Retinal pigment epithelial cell (primary cell): Measurements from ENCODE around the gene TMEM144.
A peak's percentile ranks its signal among the peaks of the same experiment; 100 is the strongest.
"Not testable (repeated sequence)": the region's sequence is repeated elsewhere in the genome, so short reads cannot be mapped to it uniquely, and the experiment has no call there.

Experiments used
- DNase-seq: peaks from one replicate; pipeline ENCODE4 v3.0.0-alpha.2; 2010; ENCODE audit warnings: low read depth
- H3K4me3 ChIP-seq: 2 replicates; pipeline ENCODE4 v1.5.1; 2011; ENCODE audit warnings: mild to moderate bottlenecking, low read length, control low read depth, moderate library complexity
- CTCF ChIP-seq: conservative IDR thresholded peaks from 2 replicates; pipeline ENCODE4 v1.5.1; 2011; ENCODE audit warnings: low read depth, low read length, control low read depth, inconsistent platforms

Gene TMEM144

GRCh38 chr4:158259955-158260575 is 49.8 kb downstream of the TMEM144 start:
- TF ChIP-seq CTCF = peak; percentile 18

GRCh38 chr4:158261480-158261879 is 51.2 kb downstream of the TMEM144 start:
- TF ChIP-seq CTCF = no peak
- DNase-seq = no peak
- no peak overlapping the region for H3K4me3 ChIP-seq

More at GRCh38 chr4:158259955-158260575, 49.8 kb downstream of the TMEM144 start:
- H3K4me3 ChIP-seq = no peak overlapping the region
- peak; percentile 3 for DNase-seq

GRCh38 chr4:158268553-158268952 is 58.3 kb downstream of the TMEM144 start:
- peak; percentile 23 for TF ChIP-seq CTCF
- H3K4me3 ChIP-seq = no peak overlapping the region
- no peak for DNase-seq

GRCh38 chr4:158274636-158275035 is 64.3 kb downstream of the TMEM144 start:
- TF ChIP-seq CTCF = no peak
- H3K4me3 ChIP-seq = no peak overlapping the region
- no peak for DNase-seq

GRCh38 chr4:158277558-158277957 is 67.3 kb downstream of the TMEM144 start:
- H3K4me3 ChIP-seq = no peak overlapping the region
- no peak for TF ChIP-seq CTCF
- DNase-seq = no peak

- H3K4me3 ChIP-seq, DNase-seq: not testable (repeated sequence)
Observed at GRCh38 chr4:158279052-158279451, 68.8 kb downstream of the TMEM144 start.

GRCh38 chr4:158280856-158281255 is 70.6 kb downstream of the TMEM144 start:
- no peak overlapping the region for H3K4me3 ChIP-seq
- DNase-seq = no peak
- TF ChIP-seq CTCF = no peak

GRCh38 chr4:158282252-158282651 is 72.0 kb downstream of the TMEM144 start:
- no peak for TF ChIP-seq CTCF
- H3K4me3 ChIP-seq = no peak overlapping the region
- no peak for DNase-seq
